Tibial nerve (tissue), 4 donors: ENCODE measurements around the gene MAGEF1.

Source experiments
- EP300 ChIP-seq, 2 donors: sonication (generic); formaldehyde crosslinking; IDR thresholded peaks; one replicate each; pipeline ENCODE4 v1.6.1; 2017; ENCODE audit warnings: antibody characterized with exemption in 2 of 2, mild to moderate bottlenecking in 1 of 2
- POLR2A ChIP-seq, 2 donors: fragments of 450-650 bp; IDR thresholded peaks; one replicate each; pipeline ENCODE4 v1.6.1; 2017; ENCODE audit warnings: antibody characterized with exemption in 2 of 2, mild to moderate bottlenecking in 2 of 2, moderate library complexity in 2 of 2
- TF ChIP-seq, protein P1 (sequence below), 5 experiments: fragments of 200-600 bp in 3 of 5; fragments of 450-650 bp in 2 of 5; sonication (generic) in 3 of 5; IDR thresholded peaks; one replicate each; pipeline ENCODE4 v1.5.1; 2016 to 2019; ENCODE audit warnings: antibody characterized with exemption in 5 of 5, mild to moderate bottlenecking in 3 of 5, moderate library complexity in 2 of 5

DNA sequence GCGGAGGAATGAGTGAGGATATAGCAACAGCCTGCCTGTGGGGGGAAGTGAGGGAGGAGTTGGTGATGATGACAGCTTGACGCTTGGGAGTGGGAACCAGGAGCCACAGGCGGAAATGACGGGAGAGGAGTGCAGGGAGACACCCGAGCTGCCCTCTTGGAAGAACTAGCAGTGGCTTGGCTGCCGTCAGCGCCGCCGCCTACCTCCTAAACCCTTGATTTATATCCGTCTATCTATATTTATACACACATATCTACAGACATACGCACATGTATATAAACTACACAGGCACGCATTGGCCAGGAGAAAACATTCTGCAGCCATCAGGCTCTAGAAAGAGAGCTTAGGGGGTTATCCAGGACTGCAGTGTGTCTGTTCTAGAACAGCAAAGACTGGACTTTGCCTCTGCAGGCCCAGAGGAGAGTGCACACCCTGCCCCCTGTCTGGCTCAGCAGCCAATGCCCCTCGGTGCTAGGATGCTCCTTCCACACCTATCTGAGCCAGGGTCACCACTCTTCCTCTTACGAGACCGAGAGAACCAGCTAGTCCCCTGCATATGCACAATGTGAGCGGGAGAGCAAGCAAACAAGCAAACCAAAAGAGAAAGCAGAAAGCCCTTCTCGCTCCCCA lies 45.3 kb upstream of the MAGEF1 start:
- TF ChIP-seq, protein P1, sequence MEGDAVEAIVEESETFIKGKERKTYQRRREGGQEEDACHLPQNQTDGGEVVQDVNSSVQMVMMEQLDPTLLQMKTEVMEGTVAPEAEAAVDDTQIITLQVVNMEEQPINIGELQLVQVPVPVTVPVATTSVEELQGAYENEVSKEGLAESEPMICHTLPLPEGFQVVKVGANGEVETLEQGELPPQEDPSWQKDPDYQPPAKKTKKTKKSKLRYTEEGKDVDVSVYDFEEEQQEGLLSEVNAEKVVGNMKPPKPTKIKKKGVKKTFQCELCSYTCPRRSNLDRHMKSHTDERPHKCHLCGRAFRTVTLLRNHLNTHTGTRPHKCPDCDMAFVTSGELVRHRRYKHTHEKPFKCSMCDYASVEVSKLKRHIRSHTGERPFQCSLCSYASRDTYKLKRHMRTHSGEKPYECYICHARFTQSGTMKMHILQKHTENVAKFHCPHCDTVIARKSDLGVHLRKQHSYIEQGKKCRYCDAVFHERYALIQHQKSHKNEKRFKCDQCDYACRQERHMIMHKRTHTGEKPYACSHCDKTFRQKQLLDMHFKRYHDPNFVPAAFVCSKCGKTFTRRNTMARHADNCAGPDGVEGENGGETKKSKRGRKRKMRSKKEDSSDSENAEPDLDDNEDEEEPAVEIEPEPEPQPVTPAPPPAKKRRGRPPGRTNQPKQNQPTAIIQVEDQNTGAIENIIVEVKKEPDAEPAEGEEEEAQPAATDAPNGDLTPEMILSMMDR (IDR thresholded peaks at IDR 0.05): no peak
- TF ChIP-seq EP300 (IDR thresholded peaks at IDR 0.05): no peak
- no peak for TF ChIP-seq POLR2A (IDR thresholded peaks at IDR 0.05)
